ENCODE results near the gene ZNF747. TPM values are rescaled to one million over a fixed set of nuclear protein-coding genes. Genes with fewer than 3 reads are reported as not detected.
A peak's percentile ranks its signal among the peaks of the same experiment; 100 is the strongest.

ZNF747 gene
- total RNA-seq, 1 experiment from 2014 or later, result 10.9 TPM

DNA sequence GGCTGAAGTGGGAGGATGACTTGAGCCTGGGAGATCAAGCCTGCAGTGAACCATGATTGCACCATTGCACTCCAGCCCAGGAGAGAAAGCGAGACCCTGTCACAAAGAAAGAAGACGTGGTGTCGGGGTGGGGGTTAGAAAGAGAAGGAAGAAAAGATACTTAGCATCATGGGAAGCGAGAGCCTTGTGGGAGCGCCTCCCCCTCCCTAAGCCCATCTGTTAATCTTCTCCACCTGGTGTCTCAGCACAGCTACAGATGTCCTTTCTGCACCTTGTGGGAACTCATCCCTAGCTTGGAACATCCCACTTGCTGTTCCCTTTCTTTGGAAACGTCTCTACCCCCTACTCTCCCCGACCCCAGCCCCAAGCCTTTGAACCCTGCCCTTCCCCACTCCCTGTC lies 30.9 kb upstream of the ZNF747 start:
- ChIA-PET CTCF (no interaction called here), POLR2A (interaction anchor here (0.5 kb wide), 1 partner anchor 14 kb away, joined by 3 read pairs; no protein-coding TSS in a partner anchor)
- in situ Hi-C loops (cut with HindIII; ENCODE audit: low pct_unique_long_range_greater_than_20kb, low sequenced_read_pairs) (no loop called here), intact Hi-C loops (cut with micrococcal nuclease; ENCODE audit: unreplicated experiment) (no loop called here)
- DNase-seq (ENCODE audit: low read depth, low spot score) (no peak), ATAC-seq (no peak)
- Histone ChIP-seq H3K27me3 (ENCODE audit: control insufficient read depth, insufficient read depth, low read length) (no peaks in the 10 kb centered on the region), H3K4me1 (ENCODE audit: control insufficient read depth, insufficient read depth, low read length) (peaks cover 4% of the 10 kb centered on the region; the same call in 1 of the 2 replicates), H3K4me3 (ENCODE audit: low read depth in 2 of 2, low read length in 2 of 2) (no peak overlapping the region), H3K27ac (ENCODE audit: low read length) (no peak overlapping the region), H3K36me3 (ENCODE audit: control insufficient read depth, insufficient read depth, low read length) (no peaks in the 10 kb centered on the region), H3K9me3 (ENCODE audit: control insufficient read depth, insufficient read depth, low read depth, low read length) (no peaks in the 10 kb centered on the region)
- no TSS peak for BruUV-seq (replicated peaks)
- TF ChIP-seq, protein P1, sequence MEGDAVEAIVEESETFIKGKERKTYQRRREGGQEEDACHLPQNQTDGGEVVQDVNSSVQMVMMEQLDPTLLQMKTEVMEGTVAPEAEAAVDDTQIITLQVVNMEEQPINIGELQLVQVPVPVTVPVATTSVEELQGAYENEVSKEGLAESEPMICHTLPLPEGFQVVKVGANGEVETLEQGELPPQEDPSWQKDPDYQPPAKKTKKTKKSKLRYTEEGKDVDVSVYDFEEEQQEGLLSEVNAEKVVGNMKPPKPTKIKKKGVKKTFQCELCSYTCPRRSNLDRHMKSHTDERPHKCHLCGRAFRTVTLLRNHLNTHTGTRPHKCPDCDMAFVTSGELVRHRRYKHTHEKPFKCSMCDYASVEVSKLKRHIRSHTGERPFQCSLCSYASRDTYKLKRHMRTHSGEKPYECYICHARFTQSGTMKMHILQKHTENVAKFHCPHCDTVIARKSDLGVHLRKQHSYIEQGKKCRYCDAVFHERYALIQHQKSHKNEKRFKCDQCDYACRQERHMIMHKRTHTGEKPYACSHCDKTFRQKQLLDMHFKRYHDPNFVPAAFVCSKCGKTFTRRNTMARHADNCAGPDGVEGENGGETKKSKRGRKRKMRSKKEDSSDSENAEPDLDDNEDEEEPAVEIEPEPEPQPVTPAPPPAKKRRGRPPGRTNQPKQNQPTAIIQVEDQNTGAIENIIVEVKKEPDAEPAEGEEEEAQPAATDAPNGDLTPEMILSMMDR (IDR thresholded peaks at IDR 0.05), result no peak
- TF ChIP-seq, protein P2, sequence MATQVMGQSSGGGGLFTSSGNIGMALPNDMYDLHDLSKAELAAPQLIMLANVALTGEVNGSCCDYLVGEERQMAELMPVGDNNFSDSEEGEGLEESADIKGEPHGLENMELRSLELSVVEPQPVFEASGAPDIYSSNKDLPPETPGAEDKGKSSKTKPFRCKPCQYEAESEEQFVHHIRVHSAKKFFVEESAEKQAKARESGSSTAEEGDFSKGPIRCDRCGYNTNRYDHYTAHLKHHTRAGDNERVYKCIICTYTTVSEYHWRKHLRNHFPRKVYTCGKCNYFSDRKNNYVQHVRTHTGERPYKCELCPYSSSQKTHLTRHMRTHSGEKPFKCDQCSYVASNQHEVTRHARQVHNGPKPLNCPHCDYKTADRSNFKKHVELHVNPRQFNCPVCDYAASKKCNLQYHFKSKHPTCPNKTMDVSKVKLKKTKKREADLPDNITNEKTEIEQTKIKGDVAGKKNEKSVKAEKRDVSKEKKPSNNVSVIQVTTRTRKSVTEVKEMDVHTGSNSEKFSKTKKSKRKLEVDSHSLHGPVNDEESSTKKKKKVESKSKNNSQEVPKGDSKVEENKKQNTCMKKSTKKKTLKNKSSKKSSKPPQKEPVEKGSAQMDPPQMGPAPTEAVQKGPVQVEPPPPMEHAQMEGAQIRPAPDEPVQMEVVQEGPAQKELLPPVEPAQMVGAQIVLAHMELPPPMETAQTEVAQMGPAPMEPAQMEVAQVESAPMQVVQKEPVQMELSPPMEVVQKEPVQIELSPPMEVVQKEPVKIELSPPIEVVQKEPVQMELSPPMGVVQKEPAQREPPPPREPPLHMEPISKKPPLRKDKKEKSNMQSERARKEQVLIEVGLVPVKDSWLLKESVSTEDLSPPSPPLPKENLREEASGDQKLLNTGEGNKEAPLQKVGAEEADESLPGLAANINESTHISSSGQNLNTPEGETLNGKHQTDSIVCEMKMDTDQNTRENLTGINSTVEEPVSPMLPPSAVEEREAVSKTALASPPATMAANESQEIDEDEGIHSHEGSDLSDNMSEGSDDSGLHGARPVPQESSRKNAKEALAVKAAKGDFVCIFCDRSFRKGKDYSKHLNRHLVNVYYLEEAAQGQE (IDR thresholded peaks at IDR 0.05; ENCODE audit: insufficient read depth in 1 of 2, low read depth in 2 of 2, low read length in 1 of 2), result no peak

DNA sequence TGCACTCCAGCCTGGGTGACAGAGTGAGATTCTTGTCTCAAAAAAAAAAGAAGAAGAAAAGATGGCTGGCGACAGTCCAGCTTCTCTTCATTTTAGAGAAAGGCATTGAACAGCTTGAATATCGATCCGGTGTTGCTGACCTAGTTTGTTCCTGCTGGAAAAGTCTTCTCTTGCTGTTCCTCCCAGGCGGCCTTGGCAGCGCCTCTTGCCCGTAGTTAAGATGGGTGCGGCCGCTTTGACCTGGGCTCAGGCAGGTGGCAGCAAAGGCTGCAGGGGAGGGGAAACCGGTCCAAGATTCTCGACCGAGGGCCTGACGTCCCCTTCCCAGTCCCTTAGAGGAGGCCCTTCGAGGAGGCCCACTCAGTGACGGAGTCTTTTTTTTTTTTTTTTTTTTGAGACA lies 27.4 kb upstream of the ZNF747 start:
- peaks cover 7% of the 10 kb centered on the region; the same call in 1 of the 2 replicates for H3K4me1 ChIP-seq (ENCODE audit: control insufficient read depth, insufficient read depth, low read length)
- H3K27me3 ChIP-seq (ENCODE audit: control insufficient read depth, insufficient read depth, low read length), result no peaks in the 10 kb centered on the region
- intact Hi-C loops (cut with micrococcal nuclease; ENCODE audit: unreplicated experiment), result no loop called here
- no TSS peak for BruUV-seq (replicated peaks)
- no peak for DNase-seq (ENCODE audit: low read depth, low spot score)
- in situ Hi-C loops (cut with HindIII; ENCODE audit: low pct_unique_long_range_greater_than_20kb, low sequenced_read_pairs), result no loop called here
- ChIA-PET POLR2A (no interaction called here), CTCF (interaction anchor here (1.2 kb wide), 2 partner anchors 36 to 132 kb away, joined by 3 read pairs; partner anchors contain the start of gene DCTPP1)
- no peaks in the 10 kb centered on the region for H3K9me3 ChIP-seq (ENCODE audit: control insufficient read depth, insufficient read depth, low read depth, low read length)
- no peak for ATAC-seq
- TF ChIP-seq, protein P2 (IDR thresholded peaks at IDR 0.05; ENCODE audit: insufficient read depth in 1 of 2, low read depth in 2 of 2, low read length in 1 of 2), result no peak
- TF ChIP-seq TCF7L2 (IDR thresholded peaks at IDR 0.05; ENCODE audit: low read depth, low read length) (no peak), POLR2AphosphoS5 (IDR thresholded peaks at IDR 0.05; ENCODE audit: low read depth, low read length) (no peak), SIN3A (IDR thresholded peaks at IDR 0.05; ENCODE audit: borderline replicate concordance, insufficient read depth, low read depth, low read length) (no peak)
- TF ChIP-seq, protein P1 (IDR thresholded peaks at IDR 0.05), result no peak
- peak overlapping the region in 1 of 2 experiments; percentile 72; a peak in 2 of 4 replicates for H3K4me3 ChIP-seq (ENCODE audit: low read depth in 2 of 2, low read length in 2 of 2)
- H3K27ac ChIP-seq (ENCODE audit: low read length), result peak overlapping the region; percentile 91
- no peaks in the 10 kb centered on the region for H3K36me3 ChIP-seq (ENCODE audit: control insufficient read depth, insufficient read depth, low read length)
